Measurements from ENCODE around the gene DLK1.
A peak's percentile ranks its signal among the peaks of the same experiment; 100 is the strongest.

Gene DLK1

DNA sequence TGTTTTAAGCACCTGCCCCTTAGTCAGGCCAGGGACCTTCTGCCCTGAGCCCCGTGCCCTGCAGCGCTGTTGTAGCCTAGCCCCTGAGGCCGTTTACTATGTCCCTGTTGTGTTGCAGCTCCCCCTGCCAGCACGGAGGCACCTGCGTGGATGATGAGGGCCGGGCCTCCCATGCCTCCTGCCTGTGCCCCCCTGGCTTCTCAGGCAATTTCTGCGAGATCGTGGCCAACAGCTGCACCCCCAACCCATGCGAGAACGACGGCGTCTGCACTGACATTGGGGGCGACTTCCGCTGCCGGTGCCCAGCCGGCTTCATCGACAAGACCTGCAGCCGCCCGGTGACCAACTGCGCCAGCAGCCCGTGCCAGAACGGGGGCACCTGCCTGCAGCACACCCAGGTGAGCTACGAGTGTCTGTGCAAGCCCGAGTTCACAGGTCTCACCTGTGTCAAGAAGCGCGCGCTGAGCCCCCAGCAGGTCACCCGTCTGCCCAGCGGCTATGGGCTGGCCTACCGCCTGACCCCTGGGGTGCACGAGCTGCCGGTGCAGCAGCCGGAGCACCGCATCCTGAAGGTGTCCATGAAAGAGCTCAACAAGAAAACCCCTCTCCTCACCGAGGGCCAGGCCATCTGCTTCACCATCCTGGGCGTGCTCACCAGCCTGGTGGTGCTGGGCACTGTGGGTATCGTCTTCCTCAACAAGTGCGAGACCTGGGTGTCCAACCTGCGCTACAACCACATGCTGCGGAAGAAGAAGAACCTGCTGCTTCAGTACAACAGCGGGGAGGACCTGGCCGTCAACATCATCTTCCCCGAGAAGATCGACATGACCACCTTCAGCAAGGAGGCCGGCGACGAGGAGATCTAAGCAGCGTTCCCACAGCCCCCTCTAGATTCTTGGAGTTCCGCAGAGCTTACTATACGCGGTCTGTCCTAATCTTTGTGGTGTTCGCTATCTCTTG lies 7.6 kb downstream of the DLK1 start:
- no peak for DNase-seq (ENCODE audit: low spot score)

DNA sequence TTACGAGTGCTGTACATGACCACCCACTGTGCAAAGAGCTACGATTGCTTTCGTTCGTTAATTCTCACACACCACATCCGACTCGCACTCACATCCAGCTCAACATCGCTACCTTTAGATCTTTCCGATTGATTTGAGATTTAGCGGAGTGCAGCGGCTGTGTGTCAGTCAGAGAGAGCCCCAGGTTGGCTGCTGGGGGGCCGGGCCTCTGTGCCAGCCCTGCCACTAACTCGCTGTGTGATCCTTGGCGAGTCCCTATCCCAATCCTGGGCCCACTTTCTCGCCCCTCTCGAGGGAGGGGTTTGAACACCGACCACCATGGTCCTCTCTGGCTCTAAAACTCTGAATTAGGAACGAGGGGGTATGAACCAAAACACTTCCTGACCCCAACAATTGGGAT lies 8.6 kb downstream of the DLK1 start:
- DNase-seq (ENCODE audit: low spot score), result no peak

DNA sequence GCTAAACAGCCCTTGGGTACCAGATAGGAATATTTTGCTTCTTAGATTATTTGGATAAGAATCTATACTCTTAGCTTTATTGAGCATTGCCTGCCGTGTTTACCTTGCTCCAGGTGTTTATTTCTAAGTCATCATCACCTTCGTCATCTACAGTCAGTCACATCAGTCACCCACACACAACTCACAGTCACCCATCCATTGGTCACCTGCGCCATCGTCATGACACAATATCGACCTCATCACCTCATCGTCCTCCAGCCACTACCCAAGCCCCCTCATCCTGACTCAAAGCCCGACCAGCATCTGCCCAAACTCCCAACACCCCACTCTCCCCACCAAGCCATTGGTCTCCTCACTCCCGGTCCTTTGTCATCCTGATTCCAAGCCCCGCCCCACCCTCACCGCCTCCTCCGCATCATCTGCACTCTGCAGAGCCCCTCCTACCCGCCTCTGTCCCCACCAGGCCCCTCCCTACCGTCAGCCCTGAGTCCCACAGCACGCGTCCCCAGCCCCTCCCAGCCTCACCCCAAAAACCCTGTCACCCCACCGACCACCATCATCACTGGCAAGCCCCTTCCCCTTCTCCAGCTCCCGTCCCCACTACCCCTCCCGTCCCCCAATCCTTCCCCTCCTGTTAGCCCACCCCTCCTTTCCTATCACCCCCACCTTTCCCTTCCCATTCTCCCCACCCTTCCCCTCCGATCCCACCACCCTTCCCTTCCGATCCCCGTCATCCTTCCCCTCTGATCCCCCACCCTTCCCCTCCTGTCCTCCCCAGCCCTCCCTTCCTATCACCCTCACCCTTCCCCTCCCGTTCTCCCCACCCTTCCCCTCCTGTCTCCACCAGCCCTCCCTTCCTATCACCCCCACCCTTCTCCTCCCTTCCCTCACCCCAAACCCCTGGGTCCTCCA lies 9.8 kb downstream of the DLK1 start:
- DNase-seq (ENCODE audit: low spot score), result no peak

DNA sequence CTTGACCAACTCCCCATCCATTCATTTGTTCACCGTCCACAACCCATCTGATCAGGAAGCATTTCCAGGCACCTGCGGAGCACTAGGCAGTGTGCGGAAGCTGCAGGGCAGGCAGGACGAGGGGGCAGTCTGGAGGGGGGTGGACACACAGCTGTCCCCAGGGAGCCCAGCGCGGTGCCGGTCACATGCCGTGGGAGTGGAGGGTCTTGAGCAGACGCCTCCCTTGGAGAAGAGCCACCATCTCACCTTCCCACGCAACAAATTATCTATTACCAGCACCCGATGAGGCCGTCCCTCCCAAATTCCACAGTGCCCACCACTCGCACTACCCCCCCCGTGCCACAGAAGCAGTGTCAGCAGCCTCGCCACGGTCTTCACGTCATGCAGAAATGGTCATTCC lies 10.8 kb downstream of the DLK1 start:
- DNase-seq (ENCODE audit: low spot score), result no peak

DNA sequence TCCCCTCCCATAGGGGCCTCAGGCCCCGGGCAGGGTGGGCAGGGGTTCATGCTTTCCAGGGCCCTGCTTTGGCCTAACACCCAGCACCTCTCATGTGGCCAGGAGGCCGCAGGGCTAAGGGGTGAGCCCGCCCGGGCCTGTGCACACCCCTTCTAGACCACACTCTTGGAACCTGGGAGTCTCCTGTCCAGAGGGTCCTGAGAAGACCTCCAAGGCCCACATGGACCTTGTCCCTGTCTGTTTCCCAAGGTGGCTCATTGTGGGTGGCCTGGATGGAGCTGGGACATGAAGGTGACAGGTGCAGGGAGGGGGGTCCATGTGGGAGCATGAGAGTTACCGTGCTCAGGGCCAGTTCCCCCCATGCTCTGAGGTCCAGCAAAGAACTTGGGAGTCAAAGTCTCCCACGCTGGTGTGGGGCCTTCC lies 11.6 kb downstream of the DLK1 start:
- no peak for DNase-seq (ENCODE audit: low spot score)

DNA sequence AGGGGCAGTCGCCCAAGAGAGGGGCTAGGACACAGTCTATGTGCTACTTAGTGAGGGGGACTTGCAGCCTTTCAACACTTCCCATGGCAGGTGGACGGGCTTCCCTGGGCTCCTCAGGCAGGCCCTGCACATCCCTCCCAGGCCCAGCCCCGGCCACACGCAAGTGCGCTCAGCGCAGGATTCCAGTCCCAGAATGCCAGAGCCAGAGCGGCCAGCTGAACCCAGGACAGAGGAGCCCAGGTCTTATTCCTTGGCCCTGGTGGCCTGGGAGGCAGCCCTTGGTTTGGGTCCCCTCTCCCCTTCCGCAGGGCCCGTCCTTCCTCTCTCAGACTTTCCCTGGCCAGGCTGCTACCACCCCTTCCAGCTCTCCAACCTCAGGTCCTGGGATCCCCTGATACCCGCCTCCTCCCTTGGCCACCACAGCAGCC lies 12.0 kb downstream of the DLK1 start:
- DNase-seq (ENCODE audit: low spot score), result no peak

DNA sequence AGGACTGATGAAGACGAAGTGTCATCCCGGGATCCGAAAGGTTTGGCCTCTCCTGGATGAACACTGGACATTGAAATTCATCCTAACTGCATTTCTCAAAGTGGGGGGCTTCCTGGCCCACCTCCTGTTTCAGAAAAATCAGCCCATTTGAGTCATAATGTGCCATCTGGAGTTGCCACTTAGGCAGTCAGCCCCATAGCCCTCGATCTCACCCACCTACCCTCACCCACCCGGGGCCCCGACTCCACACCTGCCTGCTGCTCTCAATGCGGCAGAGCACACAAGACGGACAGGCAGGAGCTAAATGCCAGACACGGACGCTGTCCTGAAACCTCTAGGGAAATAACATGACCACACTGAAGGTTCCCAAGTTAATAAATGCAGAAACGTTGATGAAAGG lies 12.6 kb downstream of the DLK1 start:
- DNase-seq (ENCODE audit: low spot score), result no peak

DNA sequence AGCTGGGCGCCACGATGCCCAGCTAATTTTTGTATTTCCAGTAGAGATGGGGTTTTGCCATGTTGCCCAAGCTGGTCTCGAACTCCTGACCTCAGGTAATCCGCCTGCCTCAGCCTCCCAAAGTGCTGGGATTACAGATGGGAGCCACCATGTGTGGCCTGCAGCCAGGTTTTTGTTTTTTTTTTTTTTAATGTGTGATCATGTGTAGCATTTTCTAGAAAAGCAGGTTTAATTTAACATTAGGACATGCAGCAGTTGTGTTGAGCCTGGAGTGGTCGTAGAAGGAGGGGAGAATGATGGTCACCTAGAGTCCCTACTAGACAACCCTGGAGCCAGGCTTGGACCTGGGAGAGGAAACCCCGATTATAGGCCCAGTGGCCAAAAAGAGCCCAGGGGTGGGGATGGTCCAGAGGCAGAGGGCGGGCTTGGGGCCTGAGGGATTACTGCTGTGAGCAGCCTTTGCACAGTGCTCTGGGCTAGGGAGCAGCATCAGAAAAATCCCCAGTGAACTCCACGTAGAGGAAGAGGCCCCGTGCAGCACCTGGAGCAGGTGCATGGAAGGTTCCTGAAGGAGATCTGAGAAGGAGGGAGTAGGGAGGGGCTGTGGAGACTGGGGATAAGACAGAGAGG lies 13.6 kb downstream of the DLK1 start:
- DNase-seq (ENCODE audit: low spot score), result no peak

DNA sequence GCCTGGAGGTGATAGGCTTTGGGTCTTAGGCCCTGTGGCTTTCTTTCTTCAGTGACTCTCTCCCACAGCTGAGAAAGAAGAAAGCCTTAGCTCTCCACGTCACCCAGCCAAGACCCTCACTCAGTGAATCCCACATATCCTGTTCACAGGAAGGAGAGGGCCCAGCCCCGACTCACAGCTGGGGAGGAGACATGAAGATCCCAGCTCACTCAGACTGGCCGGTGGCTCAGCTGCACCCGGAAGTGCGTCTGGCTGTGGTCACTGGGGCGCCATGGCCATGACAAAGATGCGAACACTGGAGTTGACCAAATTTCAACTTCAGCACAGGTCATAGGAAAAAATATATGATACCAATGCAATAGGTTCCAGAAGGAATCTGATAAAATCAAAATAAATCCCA lies 14.2 kb downstream of the DLK1 start:
- no peak for DNase-seq (ENCODE audit: low spot score)

DNA sequence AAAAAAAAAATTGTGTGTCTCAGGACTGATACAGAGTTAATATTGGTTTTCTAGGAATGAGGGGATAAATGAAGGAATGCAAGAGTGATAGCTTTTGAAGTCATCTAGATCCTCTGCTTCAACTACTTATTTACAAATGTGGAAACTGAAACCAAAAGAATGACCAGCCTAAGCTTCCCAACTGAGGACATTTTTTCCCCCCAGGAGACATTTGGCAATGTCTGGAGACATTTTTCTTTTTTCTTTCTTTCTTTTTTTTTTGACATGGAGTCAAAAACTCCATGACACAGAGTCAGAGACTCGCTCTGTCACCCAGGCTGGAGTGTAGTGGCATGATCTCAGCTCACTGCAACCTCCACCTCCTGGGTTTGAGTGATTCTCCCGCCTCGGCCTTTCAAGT lies 15.3 kb downstream of the DLK1 start:
- no peak for DNase-seq (ENCODE audit: low spot score)

DNA sequence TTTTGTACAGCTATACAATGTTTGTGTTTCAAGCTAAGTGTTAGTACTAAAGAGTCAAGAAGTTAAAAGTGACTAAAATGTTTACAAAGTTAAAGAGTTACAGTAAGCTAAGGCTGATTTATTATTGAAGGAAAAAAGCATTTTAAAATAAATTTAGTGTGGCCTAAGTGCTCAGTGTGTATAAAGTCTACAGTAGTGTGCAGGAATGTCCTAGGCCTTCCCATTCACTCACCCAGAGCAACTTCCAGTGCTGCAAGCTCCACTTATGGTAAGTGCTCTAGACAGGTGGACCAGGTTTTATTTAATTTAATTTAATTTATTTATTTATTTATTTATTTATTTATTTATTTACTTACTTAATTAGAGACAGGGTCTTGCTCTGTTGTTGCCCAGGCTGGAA lies 19.6 kb downstream of the DLK1 start:
- DNase-seq (ENCODE audit: low spot score), result no peak

DNA sequence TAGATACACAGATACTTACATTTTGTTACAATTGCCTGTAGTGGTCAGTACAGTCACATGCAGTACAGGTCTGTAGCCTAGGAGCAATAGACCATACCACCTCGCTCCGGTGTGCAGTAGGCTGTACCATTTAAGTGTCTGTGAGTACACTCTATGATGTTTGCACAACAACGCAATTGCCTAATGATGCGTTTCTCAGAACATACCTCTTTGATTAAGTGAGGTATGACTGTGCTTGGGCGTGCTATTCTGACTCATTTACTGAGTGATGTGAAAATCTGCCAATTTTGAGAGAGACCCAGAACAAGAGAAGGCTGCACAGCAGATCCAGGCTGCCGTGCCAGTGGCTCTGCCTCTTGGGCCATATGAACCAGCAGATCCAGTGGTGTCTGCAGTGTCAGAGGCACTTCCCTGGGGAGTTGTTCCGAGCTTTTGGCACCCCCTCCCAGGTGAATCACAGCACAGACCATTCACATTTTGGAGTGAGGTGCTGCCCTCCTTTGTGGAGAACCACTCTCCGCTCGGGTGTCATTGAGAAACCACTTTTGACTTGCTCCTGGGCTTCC lies 20.4 kb downstream of the DLK1 start:
- peak; percentile 30 for DNase-seq (ENCODE audit: low spot score)

DNA sequence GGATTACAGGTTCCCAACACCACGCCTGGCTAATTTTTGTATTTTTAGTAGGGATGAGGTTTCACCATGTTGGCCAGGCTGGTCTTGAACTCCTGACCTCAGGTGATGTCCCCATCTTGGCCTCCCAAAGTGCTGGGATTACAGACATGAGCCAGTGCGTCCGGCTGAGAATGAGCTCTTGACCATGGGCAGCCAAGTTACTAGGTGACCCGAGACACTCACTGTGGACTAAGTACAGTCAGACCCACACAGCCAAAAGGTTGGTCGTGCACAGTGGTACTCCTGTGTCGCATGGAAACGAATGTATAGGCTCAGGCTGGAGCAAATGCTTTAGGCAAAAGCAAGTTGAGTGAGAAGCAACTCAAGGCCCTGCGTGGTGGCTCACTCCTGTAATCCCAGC lies 21.0 kb downstream of the DLK1 start:
- no peak for DNase-seq (ENCODE audit: low spot score)

DNA sequence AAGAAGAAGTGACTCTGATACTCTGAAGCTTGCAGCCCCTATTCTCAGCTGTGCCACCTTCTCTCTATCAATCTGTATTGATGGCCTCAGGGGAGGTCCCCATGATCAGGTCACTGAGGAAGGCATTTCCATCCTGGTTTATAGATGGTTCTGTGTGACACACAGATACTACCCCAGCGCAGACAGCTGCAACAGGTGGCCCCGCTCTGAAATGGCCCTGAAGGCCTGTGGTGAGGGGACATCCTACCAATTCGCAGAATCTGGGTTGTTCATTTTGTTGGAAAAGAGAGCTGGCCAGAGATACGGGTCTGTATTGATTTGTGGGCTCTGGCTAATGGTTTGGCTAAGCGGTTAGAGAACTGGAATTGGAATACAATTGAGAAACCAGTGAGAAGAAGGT lies 21.7 kb downstream of the DLK1 start:
- DNase-seq (ENCODE audit: low spot score), result no peak

DNA sequence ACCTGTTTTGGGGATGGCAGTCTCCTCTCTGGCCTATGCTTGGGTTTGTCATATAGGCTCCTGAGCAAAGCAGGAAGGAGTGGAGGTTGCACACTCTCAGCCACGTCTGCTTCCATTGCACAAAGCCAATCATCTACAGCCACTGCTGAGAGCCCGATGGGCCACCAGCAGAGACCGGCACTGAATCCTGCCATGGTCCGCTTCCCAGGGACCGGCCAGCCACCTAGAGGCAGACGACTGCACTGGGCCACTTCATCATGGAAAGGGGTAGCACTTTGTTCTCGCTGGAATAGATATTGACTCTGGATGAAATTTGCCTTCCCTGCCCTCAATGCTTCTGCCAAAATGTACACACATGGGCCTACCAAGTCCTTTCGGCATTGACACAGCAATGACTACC lies 22.3 kb downstream of the DLK1 start:
- no peak for DNase-seq (ENCODE audit: low spot score)

DNA sequence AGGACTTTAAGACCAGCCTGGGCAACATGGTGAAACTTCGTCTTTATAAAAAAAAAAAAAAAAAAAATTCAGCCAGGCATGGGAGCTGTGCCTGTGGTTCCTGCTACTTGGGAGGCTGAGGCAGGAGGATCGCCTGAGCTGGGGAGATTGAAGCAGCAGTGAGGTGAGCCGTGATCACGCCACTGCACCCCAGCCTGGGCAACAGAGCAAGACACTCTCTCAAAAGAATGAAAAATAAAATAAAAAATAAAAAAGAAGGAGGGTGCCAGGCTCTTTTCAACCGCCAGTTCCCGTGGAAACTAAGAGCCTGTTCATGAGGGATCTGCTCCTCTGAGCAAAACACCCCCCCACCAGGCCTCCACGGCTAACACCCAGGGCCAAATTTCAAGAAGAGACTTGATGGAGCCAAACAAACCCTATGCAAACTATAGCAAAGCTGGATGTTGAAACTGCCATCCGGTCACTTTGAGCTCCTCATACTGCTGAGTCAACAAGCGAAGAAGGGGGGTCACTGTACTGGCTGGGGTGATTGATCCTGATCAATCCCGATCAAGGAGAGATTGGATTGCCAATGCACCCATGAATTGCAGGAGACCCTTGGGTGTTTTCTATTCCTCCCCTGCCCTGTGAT lies 23.4 kb downstream of the DLK1 start:
- DNase-seq (ENCODE audit: low spot score), result no peak

DNA sequence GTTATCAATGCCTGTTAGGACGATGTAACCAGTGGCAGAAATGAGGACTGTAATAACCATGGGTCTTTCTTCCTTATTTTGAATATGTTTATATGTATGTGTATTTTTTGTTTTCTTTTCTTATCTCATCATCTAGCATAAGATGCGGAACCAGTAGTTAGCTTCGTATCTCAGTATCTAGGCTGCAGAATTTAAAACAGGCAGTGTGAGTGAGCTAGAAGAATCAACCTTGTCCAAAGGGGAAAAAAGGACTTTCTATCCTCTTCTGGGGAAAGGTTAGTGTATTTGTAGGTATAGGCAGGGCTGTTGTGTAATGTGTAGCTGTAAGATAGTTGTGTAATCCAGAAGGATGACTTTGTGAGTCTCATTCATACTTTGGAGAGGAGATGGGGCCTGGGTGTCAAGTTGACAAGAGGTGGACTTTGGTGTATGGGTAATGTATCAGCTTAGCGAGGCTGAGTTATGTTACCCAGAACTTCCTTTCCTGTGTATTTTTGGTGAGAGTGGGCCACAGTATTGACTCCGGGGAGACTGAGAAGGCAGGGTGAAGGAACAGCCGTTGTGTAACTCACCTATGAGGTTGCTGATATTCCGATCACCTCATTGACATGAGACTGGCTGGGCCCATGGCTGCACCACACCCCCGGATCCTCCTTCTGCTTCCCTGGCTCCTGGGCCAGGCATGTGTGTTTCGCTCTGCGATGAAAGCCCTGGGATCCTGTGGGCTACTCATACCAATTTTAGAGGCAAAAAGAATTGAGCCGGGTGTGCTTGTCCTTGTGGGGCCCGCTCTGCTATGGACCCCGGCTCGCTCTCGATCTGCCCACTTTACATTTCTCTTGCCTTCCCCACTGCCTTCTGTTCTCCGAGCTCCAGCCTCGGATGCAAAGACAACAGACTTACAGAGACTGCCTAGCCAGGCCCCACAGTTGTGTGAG lies 24.3 kb downstream of the DLK1 start:
- no peak for DNase-seq (ENCODE audit: low spot score)

DNA sequence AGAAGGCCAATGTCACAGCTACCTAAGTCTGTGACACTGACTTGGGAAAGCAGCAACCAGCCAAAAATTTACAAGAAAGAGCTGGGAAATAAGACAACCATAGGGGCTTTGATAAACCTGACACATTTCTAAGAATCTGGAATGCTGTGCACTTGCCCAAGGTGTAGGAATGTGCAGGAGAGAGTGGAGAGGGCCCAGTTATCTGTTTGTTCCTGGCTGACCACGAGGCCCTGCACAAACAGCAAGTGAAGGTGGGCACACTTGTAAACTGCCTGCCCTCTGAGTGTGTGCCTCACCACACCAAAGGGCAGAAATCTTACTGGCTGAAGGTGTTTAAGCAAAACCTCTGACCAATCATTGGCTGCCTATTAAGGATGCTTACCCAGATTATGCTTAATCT lies 27.3 kb downstream of the DLK1 start:
- no peak for DNase-seq (ENCODE audit: low spot score)

DNA sequence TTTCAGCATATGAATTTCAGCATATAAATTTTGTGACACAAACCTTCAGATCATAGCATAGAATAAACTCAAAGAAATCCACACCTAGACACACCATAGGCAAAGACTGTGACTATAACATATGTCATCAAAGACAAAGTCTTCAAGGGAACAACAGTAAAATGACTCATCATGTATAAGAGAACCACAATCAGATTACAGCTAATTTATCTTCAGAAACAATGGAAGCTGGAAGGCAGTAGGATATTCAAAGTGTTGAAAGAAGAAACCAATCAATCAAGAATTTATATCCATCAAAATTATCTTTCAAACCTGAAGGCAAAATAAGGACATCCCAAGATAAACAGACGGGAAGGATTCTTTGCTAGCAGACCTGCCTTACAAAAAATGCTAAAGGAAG lies 29.0 kb downstream of the DLK1 start:
- DNase-seq (ENCODE audit: low spot score), result peak; percentile 62

DNA sequence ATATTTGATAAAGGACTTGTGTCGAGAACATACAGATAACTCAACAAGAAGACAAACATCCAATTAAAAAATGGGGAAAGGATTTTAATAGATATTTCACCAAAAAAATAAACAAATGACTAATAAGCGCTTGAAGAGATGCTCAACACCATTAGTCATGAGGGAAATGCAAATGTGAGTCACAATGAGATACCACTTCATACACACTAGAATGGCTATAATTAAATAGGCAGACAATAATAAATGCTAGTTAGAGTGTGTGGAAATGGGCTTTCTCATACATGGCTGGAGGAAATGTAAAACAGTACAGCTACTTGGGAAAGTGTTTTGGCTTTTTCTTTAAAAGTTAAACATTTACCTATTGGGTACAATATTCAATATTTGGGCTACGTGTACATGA lies 34.8 kb downstream of the DLK1 start:
- DNase-seq (ENCODE audit: low spot score), result peak; percentile 59

DNA sequence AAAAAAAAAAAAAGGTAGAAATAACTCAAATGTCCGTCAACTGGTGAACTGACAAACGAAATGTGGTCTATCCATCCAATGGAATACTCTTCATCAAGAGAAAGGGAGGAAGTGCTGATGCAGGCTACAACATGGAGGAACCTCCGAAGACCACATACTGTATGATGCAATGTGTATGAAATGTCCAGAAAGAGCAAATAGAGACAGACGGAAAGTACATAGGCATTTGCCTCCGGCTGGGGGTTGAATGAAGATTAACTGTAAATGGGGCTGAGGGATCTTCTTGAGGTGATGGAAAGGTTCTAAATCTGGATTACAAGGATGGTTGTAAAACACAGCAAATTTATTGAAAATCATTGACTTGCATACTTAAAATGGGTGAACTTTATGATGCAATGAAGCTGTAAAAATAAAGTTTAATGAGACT lies 35.4 kb downstream of the DLK1 start:
- peak; percentile 74 for DNase-seq (ENCODE audit: low spot score)
